ENCODE measurements around the gene MYMX.

MYMX gene

DNA sequence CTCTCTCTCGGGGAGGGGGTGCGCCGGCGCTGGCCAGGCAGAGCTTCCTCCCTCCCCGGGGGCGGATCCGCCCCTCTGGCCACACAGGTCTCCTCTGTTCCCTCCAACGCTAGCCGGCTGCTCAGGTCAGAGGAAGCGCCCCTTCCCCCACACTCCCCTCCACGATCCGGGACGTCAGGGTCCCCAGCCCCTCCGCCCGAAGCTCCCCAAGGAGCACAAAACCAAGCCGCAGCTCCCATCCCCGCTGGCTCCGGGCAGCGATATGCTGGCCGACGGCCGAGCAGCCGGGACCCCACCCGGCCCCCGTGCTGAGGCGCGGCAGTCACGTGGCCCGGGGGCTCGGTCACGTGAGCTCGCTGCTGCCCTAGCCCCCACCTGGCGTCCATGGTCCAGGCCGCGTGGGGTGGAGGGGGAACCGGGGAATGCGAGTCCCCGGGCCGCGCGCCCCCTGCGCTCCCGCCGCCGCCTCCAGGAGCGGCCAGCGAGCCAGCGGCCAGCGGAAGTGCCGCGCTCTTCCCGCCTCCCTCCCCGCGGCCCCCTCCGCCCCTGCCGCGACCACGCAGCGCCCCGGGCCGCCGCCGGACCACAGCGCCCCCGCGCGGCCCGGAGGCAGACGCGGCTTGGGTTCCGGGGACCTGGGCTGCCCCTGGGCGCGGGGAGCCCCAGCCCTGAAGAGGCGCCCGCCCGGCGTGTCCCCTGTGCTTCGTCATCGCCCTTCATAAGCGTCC lies 40.5 kb downstream of the MYMX start, which contains the start of gene SLC35B2:
Gene SLC35B2 (minus strand): TSS at position 504 of the 728 bp plus-strand sequence. CDS start 118 bp downstream, at position 386.
- peak; percentile 80 for TF ChIP-seq MYC (IDR thresholded peaks at IDR 0.05; ENCODE audit: low read depth, low read length)
- TF ChIP-seq POLR2A (IDR thresholded peaks at IDR 0.05; ENCODE audit: extremely low read depth, insufficient read length) = peak; percentile 68
- TF ChIP-seq, protein P1, sequence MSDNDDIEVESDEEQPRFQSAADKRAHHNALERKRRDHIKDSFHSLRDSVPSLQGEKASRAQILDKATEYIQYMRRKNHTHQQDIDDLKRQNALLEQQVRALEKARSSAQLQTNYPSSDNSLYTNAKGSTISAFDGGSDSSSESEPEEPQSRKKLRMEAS (IDR thresholded peaks at IDR 0.05; ENCODE audit: low read depth, low read length) = peak; percentile 96
- TF ChIP-seq, protein P2, sequence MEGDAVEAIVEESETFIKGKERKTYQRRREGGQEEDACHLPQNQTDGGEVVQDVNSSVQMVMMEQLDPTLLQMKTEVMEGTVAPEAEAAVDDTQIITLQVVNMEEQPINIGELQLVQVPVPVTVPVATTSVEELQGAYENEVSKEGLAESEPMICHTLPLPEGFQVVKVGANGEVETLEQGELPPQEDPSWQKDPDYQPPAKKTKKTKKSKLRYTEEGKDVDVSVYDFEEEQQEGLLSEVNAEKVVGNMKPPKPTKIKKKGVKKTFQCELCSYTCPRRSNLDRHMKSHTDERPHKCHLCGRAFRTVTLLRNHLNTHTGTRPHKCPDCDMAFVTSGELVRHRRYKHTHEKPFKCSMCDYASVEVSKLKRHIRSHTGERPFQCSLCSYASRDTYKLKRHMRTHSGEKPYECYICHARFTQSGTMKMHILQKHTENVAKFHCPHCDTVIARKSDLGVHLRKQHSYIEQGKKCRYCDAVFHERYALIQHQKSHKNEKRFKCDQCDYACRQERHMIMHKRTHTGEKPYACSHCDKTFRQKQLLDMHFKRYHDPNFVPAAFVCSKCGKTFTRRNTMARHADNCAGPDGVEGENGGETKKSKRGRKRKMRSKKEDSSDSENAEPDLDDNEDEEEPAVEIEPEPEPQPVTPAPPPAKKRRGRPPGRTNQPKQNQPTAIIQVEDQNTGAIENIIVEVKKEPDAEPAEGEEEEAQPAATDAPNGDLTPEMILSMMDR (IDR thresholded peaks at IDR 0.05; ENCODE audit: low read depth, low read length) = peak; percentile 29
- peak; percentile 89 for DNase-seq (ENCODE audit: low read depth)
- H3K4me3 ChIP-seq (ENCODE audit: low read depth, low read length) = peak within 1 kb of the TSS; percentile 83

DNA sequence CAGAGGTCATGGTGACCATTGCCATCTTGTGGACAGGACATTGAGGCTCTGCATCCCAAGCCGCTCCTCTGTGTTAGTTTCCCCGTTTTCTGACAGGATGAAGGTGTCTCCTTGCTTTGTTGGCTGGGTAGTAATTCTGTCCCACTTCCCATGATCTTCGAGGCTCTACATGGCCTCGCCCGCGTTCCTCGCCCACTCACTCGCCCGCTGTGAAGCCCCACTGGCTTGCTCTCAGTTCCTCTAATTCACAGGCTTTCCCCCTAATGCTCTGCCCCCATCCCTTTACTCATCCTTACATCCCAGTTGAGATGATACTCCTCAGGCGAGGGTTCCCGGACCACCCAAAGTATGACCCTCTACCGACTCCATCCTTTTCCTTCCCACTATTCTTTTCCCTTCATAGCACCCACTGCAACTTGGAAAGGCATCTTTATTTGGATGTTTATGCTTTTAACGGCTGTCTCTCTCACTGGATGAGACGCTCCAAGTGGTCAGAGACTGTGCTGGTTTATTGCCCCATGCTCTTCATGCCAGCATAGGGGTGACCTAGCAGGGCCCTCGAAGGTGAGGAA lies 41.1 kb downstream of the MYMX start:
- no peak for DNase-seq (ENCODE audit: low read depth)
- TF ChIP-seq, protein P2 (IDR thresholded peaks at IDR 0.05; ENCODE audit: low read depth, low read length) = no peak
- TF ChIP-seq POLR2A (IDR thresholded peaks at IDR 0.05; ENCODE audit: extremely low read depth, insufficient read length) = no peak
- TF ChIP-seq, protein P1 (IDR thresholded peaks at IDR 0.05; ENCODE audit: low read depth, low read length) = no peak
- no peak for TF ChIP-seq MYC (IDR thresholded peaks at IDR 0.05; ENCODE audit: low read depth, low read length)
- H3K4me3 ChIP-seq (ENCODE audit: low read depth, low read length) = peak overlapping the region; percentile 50

DNA sequence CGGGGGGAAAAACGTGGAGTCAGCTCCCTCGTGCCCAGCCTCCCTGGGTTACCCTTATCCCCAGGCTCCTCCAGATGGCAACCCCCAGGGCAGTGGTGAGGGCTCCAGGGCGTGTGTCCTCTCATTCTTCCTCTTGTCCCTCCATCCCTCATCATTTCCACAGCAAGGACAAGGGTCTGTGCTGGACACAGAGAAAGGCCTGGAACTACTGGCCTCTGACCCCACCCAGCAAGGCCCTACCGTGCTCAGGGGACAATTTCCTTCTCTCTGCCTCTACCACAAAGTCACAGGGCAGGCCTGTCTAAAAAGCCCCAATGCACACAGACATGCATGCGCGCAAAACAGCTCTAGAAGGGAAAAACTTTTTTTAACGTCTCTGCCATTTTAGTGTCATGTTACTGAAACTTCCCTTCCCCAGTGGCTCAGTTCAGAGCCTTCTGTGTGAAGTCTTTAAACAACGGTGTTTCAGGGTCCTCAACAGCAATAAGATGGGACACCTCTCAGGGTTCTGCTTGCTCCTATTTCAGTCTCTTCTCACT lies 41.7 kb downstream of the MYMX start:
- H3K4me3 ChIP-seq (ENCODE audit: low read depth, low read length) = no peak overlapping the region
- TF ChIP-seq, protein P1 (IDR thresholded peaks at IDR 0.05; ENCODE audit: low read depth, low read length) = no peak
- no peak for TF ChIP-seq POLR2A (IDR thresholded peaks at IDR 0.05; ENCODE audit: extremely low read depth, insufficient read length)
- TF ChIP-seq, protein P2 (IDR thresholded peaks at IDR 0.05; ENCODE audit: low read depth, low read length) = no peak
- no peak for TF ChIP-seq MYC (IDR thresholded peaks at IDR 0.05; ENCODE audit: low read depth, low read length)
- no peak for DNase-seq (ENCODE audit: low read depth)

DNA sequence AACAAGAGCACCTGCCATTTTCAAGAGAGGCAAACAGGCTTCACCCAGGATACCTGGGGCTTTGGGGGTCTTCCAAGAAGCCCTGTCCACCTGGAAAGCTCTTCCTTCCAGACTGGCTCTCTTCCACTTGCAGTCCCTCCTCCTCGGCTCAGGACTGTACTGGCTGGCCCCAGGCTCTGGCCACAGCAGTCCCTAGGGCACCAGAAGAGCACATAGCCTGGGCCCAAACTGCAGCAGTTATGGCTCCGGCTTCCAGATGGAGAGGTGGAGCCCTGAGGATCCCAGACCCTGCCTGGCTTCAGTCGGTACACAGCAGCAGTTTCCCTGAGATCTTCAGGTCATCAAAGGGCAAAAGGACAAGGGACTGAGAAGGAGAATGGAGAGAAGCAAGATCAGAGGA lies 42.2 kb downstream of the MYMX start:
- H3K4me3 ChIP-seq (ENCODE audit: low read depth, low read length) = no peak overlapping the region
- DNase-seq (ENCODE audit: low read depth) = no peak
- TF ChIP-seq MYC (IDR thresholded peaks at IDR 0.05; ENCODE audit: low read depth, low read length) (no peak), POLR2A (IDR thresholded peaks at IDR 0.05; ENCODE audit: extremely low read depth, insufficient read length) (no peak)
- TF ChIP-seq, protein P1 (IDR thresholded peaks at IDR 0.05; ENCODE audit: low read depth, low read length) = no peak
- TF ChIP-seq, protein P2 (IDR thresholded peaks at IDR 0.05; ENCODE audit: low read depth, low read length) = no peak

DNA sequence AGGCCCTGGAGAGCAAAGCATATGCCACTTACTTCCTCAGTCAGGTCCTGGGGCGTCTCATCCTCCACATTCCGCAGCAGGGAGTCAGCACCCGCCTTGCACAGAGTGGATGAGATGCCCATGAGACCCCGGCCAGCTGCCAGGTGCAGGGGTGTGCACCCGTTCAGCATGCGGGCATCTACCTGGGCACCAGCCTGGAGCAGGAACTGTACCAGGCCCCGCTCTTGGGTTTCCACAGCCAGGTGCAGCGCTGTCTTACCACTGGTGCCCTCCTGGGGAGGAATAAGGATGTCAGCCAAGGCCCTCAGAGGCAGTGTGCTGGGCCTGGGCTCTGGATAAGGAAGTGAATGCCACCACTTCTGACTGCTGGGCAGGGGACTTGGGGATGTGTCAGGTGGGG lies 43.3 kb downstream of the MYMX start:
- TF ChIP-seq, protein P1 (IDR thresholded peaks at IDR 0.05; ENCODE audit: low read depth, low read length) = no peak
- TF ChIP-seq MYC (IDR thresholded peaks at IDR 0.05; ENCODE audit: low read depth, low read length) = no peak
- no peak for TF ChIP-seq POLR2A (IDR thresholded peaks at IDR 0.05; ENCODE audit: extremely low read depth, insufficient read length)
- TF ChIP-seq, protein P2 (IDR thresholded peaks at IDR 0.05; ENCODE audit: low read depth, low read length) = no peak
- no peak overlapping the region for H3K4me3 ChIP-seq (ENCODE audit: low read depth, low read length)
- no peak for DNase-seq (ENCODE audit: low read depth)

All from NB4 (cell line).